Stomach (tissue), 9 donors: Measurements from ENCODE around the gene NXPE4. TPM values are rescaled to one million over a fixed set of nuclear protein-coding genes. Genes with fewer than 3 reads are reported as not detected.
A peak's percentile ranks its signal among the peaks of the same experiment; 100 is the strongest.
"Not testable (repeated sequence)": the region's sequence is repeated elsewhere in the genome, so short reads cannot be mapped to it uniquely, and the experiment has no call there.

ENCODE experiments used
- DNase-seq, 2 donors: peaks; one replicate each; pipeline versions ENCODE4 v3.0.0 to v3.0.0-alpha.2; 2013 to 2019
- H3K27ac ChIP-seq, 5 donors: fragments of 200-600 bp in 4 of 5; sonication (generic) in 4 of 5; one replicate each; pipeline ENCODE4 v1.5.1; 2013 to 2019; ENCODE audit warnings: mild to moderate bottlenecking in 1 of 5, moderate library complexity in 1 of 5
- H3K27me3 ChIP-seq, 3 donors: fragments of 200-600 bp; sonication (generic); one replicate each; pipeline ENCODE4 v1.5.1; 2017 to 2019; ENCODE audit warnings: mixed run types in 1 of 3
- H3K36me3 ChIP-seq, 4 donors: fragments of 200-600 bp; sonication (generic); 1 replicate in 3 of 4; 2 replicates in 1 of 4; pipeline ENCODE4 v1.5.1; 2016 to 2019
- H3K4me1 ChIP-seq, 4 donors: fragments of 200-600 bp; sonication (generic); one replicate each; pipeline ENCODE4 v1.5.1; 2016 to 2019
- H3K4me3 ChIP-seq, 4 donors: fragments of 200-600 bp; sonication (generic) in 3 of 4; one replicate each; pipeline ENCODE4 v1.5.1; 2016 to 2019; ENCODE audit warnings: mild to moderate bottlenecking in 1 of 4
- H3K9me3 ChIP-seq, 4 donors: fragments of 200-600 bp; sonication (generic); one replicate each; pipeline ENCODE4 v1.5.1; 2016 to 2019
- EP300 ChIP-seq: sonication (generic); formaldehyde crosslinking; IDR thresholded peaks from one replicate; pipeline ENCODE4 v1.6.1; 2017; ENCODE audit warnings: antibody characterized with exemption
- POLR2A ChIP-seq, 4 donors: fragments of 450-650 bp; IDR thresholded peaks; one replicate each; pipeline ENCODE4 v1.6.1; 2016; ENCODE audit warnings: antibody characterized with exemption in 4 of 4, control low read depth in 2 of 4, mild to moderate bottlenecking in 1 of 4, moderate library complexity in 1 of 4
- POLR2AphosphoS5 ChIP-seq, 3 donors: sonication (generic); formaldehyde crosslinking; IDR thresholded peaks; one replicate each; pipeline ENCODE4 v1.6.1; 2016; ENCODE audit warnings: antibody characterized with exemption in 3 of 3
- WGBS, 5 donors: extraction: QIAGEN DNeasy Blood & Tissue Kit in 3 of 5; methylation state at CpG; one replicate each; pipeline versions ENCODE4 v1.1.5 to v1.1.7; 2013 to 2018; 5-methylcytosine and 5-hydroxymethylcytosine counted together
- intact Hi-C: fragments of 100-400 bp; cut with DNase I; formaldehyde crosslinking; loops from one replicate; pipeline ENCODE4 v1.15.1; 2023; ENCODE audit warnings: low total_unique reads
- polyA plus RNA-seq, 3 donors: library from polyadenylated mRNA; stranded (reverse); fragments of 200-250 nt; gene quantifications; one replicate each; pipeline ENCODE4 v1.2.3, GENCODE V29; 2013
- total RNA-seq, 5 donors: library from RNA; depleted of rRNA; stranded (reverse); fragments of >200 nt; gene quantifications; one replicate each; pipeline versions ENCODE4 v1.1.0 to v1.2.3, GENCODE V29; 2014 to 2016
- TF ChIP-seq, protein P1 (sequence below), 7 experiments: fragments of 450-650 bp in 4 of 7; fragments of 200-600 bp in 3 of 7; sonication (generic) in 3 of 7; IDR thresholded peaks; one replicate each; pipeline ENCODE4 v1.5.1; 2016 to 2019; ENCODE audit warnings: antibody characterized with exemption in 7 of 7, control low read depth in 2 of 7, mild to moderate bottlenecking in 1 of 7
- donor health status: healthy with polysubstance abuse.
- donor health status: Bipolar disorder and iron deficiency.
- donor health status: healthy.

The NXPE4 gene
- total and polyA plus RNA-seq, 8 donors, result 24.3 TPM; not detected in 7

DNA sequence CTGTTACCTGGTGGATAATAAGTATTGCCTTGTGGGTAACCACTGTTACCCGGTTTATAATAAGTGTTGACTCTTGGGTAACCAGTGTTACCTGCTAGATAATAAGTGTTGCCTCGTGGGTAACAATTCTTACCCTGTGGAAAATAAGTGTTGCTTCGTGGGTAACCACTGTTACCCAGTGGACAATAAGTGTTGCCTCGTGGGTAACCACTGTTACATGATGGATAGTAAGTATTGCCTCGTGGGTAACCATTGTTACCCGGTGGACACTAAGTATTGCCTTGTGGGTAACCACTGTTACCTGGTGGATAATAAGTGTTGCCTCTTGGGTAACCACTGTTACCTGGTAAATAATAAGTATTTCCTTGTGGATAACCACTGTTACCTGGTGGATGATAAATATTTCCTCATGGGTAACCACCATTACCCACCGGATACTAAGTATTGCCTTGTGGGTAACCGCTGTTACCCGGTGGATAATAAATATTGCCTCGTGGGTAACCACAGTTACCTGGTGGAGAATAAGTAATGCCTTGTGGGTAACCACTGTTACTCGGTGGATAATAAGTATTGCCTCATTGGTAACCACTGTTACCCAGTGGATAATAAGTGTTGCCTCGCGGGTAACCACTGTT is 8.7 kb upstream of the NXPE4 start:
- no peak for TF ChIP-seq EP300
- no peak for TF ChIP-seq POLR2AphosphoS5 (IDR thresholded peaks at IDR 0.05)
- no peak for TF ChIP-seq POLR2A (IDR thresholded peaks at IDR 0.05)
- TF ChIP-seq, protein P1, sequence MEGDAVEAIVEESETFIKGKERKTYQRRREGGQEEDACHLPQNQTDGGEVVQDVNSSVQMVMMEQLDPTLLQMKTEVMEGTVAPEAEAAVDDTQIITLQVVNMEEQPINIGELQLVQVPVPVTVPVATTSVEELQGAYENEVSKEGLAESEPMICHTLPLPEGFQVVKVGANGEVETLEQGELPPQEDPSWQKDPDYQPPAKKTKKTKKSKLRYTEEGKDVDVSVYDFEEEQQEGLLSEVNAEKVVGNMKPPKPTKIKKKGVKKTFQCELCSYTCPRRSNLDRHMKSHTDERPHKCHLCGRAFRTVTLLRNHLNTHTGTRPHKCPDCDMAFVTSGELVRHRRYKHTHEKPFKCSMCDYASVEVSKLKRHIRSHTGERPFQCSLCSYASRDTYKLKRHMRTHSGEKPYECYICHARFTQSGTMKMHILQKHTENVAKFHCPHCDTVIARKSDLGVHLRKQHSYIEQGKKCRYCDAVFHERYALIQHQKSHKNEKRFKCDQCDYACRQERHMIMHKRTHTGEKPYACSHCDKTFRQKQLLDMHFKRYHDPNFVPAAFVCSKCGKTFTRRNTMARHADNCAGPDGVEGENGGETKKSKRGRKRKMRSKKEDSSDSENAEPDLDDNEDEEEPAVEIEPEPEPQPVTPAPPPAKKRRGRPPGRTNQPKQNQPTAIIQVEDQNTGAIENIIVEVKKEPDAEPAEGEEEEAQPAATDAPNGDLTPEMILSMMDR (IDR thresholded peaks at IDR 0.05), result no peak
- Histone ChIP-seq H3K4me1 (no peaks in the 10 kb centered on the region), H3K27me3 (no peaks in the 10 kb centered on the region), H3K36me3 (no peaks in the 10 kb centered on the region), H3K27ac (no peak overlapping the region), H3K4me3 (no peak overlapping the region), H3K9me3 (no peaks in the 10 kb centered on the region)
- intact Hi-C loops, result no loop called here
- DNase-seq, result no peak
- 74 to 89% (median 85%) methylated on average over 13 of the region's 13 CpGs for WGBS, 5 donors

GRCh38 chr11:114603151-114603550 is 7.6 kb upstream of the NXPE4 start:
- H3K36me3 ChIP-seq, H3K4me3 ChIP-seq, H3K9me3 ChIP-seq, intact Hi-C loops, H3K4me1 ChIP-seq, H3K27ac ChIP-seq, H3K27me3 ChIP-seq: not testable (repeated sequence)
- 72 to 84% (median 74%) methylated on average over 7 of the region's 7 CpGs for WGBS, 5 donors
- DNase-seq, result peak in 1 of 2 donors; percentile 2

GRCh38 chr11:114598461-114598860 is 2.9 kb upstream of the NXPE4 start:
- H3K27me3 ChIP-seq, result no peaks in the 10 kb centered on the region
- H3K9me3 ChIP-seq, result no peaks in the 10 kb centered on the region
- H3K27ac ChIP-seq, result no peak overlapping the region
- DNase-seq, result no peak
- WGBS, 5 donors, result 71 to 90% (median 85%) methylated on average over 1 of the region's 1 CpG
- H3K4me3 ChIP-seq, result no peak overlapping the region
- no peaks in the 10 kb centered on the region for H3K36me3 ChIP-seq
- H3K4me1 ChIP-seq, result no peaks in the 10 kb centered on the region
- intact Hi-C loops, result no loop called here
- TF ChIP-seq, protein P1 (IDR thresholded peaks at IDR 0.05), result no peak
- TF ChIP-seq POLR2AphosphoS5 (IDR thresholded peaks at IDR 0.05) (no peak), POLR2A (IDR thresholded peaks at IDR 0.05) (no peak), EP300 (no peak)

DNA sequence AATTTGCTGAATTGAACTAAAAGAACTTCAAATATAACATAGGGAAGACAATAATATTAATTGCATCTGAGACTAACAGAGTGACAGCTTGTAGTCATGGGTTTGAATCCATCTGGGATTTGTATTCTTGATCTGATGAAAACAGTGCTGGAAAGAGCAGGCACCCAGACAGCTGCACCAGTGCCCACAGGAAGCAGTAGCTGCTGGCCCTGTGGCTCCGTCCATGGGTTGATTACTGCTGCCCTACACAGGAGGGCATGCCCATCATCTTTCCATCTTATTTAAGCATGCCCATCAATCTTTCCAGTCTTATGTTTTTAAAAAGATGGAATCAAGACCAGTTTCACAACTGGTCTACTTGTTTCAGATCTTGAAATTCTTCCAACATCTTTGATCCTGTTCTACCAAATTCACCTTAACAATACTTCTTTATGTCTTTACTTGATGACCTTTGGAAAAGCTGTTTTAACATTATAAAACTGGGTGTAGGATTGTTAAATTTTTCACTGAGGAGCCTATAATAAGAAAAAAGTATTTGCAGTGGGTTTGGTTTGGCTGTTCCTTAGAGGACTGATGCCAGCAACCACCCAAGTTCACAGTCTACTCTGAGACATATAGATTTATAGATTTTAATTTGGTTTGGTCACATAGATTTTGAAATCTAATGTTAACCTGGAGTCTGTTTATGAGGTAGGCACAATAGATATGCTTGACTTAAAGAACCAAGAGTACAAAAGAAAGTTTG is 761 bp upstream of the NXPE4 start:
- H3K27me3 ChIP-seq, result no peaks in the 10 kb centered on the region
- no peak overlapping the region for H3K27ac ChIP-seq
- H3K36me3 ChIP-seq, result no peaks in the 10 kb centered on the region
- 22 to 79% (median 63%) methylated on average over 1 of the region's 1 CpG for WGBS, 5 donors
- no peaks in the 10 kb centered on the region for H3K4me1 ChIP-seq
- intact Hi-C loops, result no loop called here
- TF ChIP-seq POLR2AphosphoS5 (IDR thresholded peaks at IDR 0.05) (no peak), EP300 (no peak), POLR2A (IDR thresholded peaks at IDR 0.05) (no peak)
- TF ChIP-seq, protein P1 (IDR thresholded peaks at IDR 0.05), result no peak
- no peak for DNase-seq
- no peak overlapping the region for H3K4me3 ChIP-seq
- no peaks in the 10 kb centered on the region for H3K9me3 ChIP-seq

- intact Hi-C loops, result no loop called here
- TF ChIP-seq, protein P1 (IDR thresholded peaks at IDR 0.05), result no peak
- TF ChIP-seq POLR2AphosphoS5 (IDR thresholded peaks at IDR 0.05) (no peak), POLR2A (IDR thresholded peaks at IDR 0.05) (no peak), EP300 (no peak)
- Histone ChIP-seq H3K27me3 (no peaks in the 10 kb centered on the region), H3K36me3 (no peaks in the 10 kb centered on the region), H3K4me3 (no peak overlapping the region), H3K4me1 (no peaks in the 10 kb centered on the region), H3K9me3 (peaks cover 0 to under 1% (median 0%) of the 10 kb centered on the region in 4 donors), H3K27ac (no peak overlapping the region)
- WGBS, 5 donors, result 66 to 77% (median 68%) methylated on average over 3 of the region's 3 CpGs
- DNase-seq, result no peak
Measured at GRCh38 chr11:114594703-114595102, 883 bp downstream of the NXPE4 start.
